SK-N-MC (cell line): ENCODE results near the gene GRIA4.

Experiments used
- EZH2 ChIP-seq: fragments of 200-600 bp; sonication (generic); IDR thresholded peaks from one replicate; pipeline ENCODE4 v1.6.1; 2017; ENCODE audit warnings: antibody characterized with exemption
- POLR2AphosphoS5 ChIP-seq: IDR thresholded peaks from 2 replicates; pipeline ENCODE4 v1.6.1; 2012; ENCODE audit warnings: mild to moderate bottlenecking, low read depth, low read length, borderline replicate concordance

DNA sequence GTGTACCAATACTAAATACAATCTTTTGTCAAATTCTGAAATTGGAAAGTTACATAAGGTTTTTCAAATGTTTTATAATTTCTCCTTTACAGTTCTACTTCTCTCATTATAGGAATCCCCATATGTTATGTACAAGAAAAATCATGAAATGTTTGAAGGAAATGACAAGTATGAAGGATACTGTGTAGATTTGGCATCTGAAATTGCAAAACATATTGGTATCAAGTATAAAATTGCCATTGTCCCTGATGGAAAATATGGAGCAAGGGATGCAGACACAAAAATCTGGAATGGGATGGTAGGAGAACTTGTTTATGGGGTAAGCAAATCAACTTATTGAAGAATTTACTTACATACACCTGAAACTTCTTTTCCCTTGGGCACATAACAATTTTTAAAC, 308.7 kb downstream of the GRIA4 start:
- no peak for TF ChIP-seq POLR2AphosphoS5
- no peak for TF ChIP-seq EZH2
